HCEC 1CT (cell line): ENCODE measurements around the gene NRG3.

ENCODE experiments used
- DNase-seq: peaks from one replicate; pipeline ENCODE4 v3.0.0-alpha.2; 2017

The NRG3 gene

GRCh38 chr10:82880776-82881290 lies 1005.8 kb downstream of the NRG3 start:
- no peak for DNase-seq

- DNase-seq = no peak
Observed at GRCh38 chr10:82882722-82883121, 1007.7 kb downstream of the NRG3 start.

- DNase-seq = no peak
Observed at GRCh38 chr10:82883603-82884002, 1008.6 kb downstream of the NRG3 start.

GRCh38 chr10:82887488-82887887 lies 1012.5 kb downstream of the NRG3 start:
- no peak for DNase-seq

- DNase-seq = no peak
Observed at GRCh38 chr10:82888809-82889455, 1013.9 kb downstream of the NRG3 start.

GRCh38 chr10:82889728-82890127 lies 1014.7 kb downstream of the NRG3 start:
- no peak for DNase-seq

- no peak for DNase-seq
Observed at GRCh38 chr10:82890573-82890972, 1015.6 kb downstream of the NRG3 start.

- no peak for DNase-seq
Observed at GRCh38 chr10:82908096-82908495, 1033.1 kb downstream of the NRG3 start.

- DNase-seq = no peak
Observed at GRCh38 chr10:82908751-82909150, 1033.8 kb downstream of the NRG3 start.

- DNase-seq = no peak
Observed at GRCh38 chr10:82910301-82910700, 1035.3 kb downstream of the NRG3 start.

- DNase-seq = no peak
Observed at GRCh38 chr10:82914655-82915136, 1039.7 kb downstream of the NRG3 start.

GRCh38 chr10:82916941-82917340 lies 1041.9 kb downstream of the NRG3 start:
- no peak for DNase-seq

GRCh38 chr10:82918022-82918421 lies 1043.0 kb downstream of the NRG3 start:
- no peak for DNase-seq

GRCh38 chr10:82922046-82922445 lies 1047.1 kb downstream of the NRG3 start:
- DNase-seq = no peak

GRCh38 chr10:82922755-82923154 lies 1047.8 kb downstream of the NRG3 start:
- no peak for DNase-seq

- DNase-seq = no peak
Observed at GRCh38 chr10:82924711-82925110, 1049.7 kb downstream of the NRG3 start.

- no peak for DNase-seq
Observed at GRCh38 chr10:82925547-82925946, 1050.6 kb downstream of the NRG3 start.

- no peak for DNase-seq
Observed at GRCh38 chr10:82932451-82932850, 1057.5 kb downstream of the NRG3 start.

GRCh38 chr10:82934429-82934828 lies 1059.4 kb downstream of the NRG3 start:
- DNase-seq = no peak

GRCh38 chr10:82934947-82935346 lies 1060.0 kb downstream of the NRG3 start:
- DNase-seq = no peak

- no peak for DNase-seq
Observed at GRCh38 chr10:82938331-82938730, 1063.3 kb downstream of the NRG3 start.

GRCh38 chr10:82942286-82943099 lies 1067.5 kb downstream of the NRG3 start:
- DNase-seq = no peak

GRCh38 chr10:82943142-82943541 lies 1068.1 kb downstream of the NRG3 start:
- DNase-seq = no peak
